IMR-90 (cell line): Measurements from ENCODE around the gene ATG7. TPM values are rescaled to one million over a fixed set of nuclear protein-coding genes. Genes with fewer than 3 reads are reported as not detected.
A peak's percentile ranks its signal among the peaks of the same experiment; 100 is the strongest.

Source experiments
- ATAC-seq: fragments of 200-7000 bp; cut with Tn5 transposase; 2 replicates; pipeline ENCODE4 v1.9.1; 2020; ENCODE audit warnings: low read depth, mild to moderate bottlenecking, moderate library complexity
- BruUV-seq: library from RNA; stranded (reverse); fragments of 400-500 nt; replicated peaks from 2 replicates; lab custom pipeline; 2021; lab: Mats Ljungman, UMichigan
- CTCF ChIA-PET: fragments of 300-600 bp; formaldehyde crosslinking; extraction: SDS; loops from one replicate; lab custom pipeline; 2021; ENCODE audit warnings: antibody characterized with exemption; lab: Yijun Ruan, JAX
- POLR2A ChIA-PET: fragments of 300-600 bp; sonication (Branson Sonifier 250); formaldehyde crosslinking; loops from one replicate; lab custom pipeline; 2022; ENCODE audit warnings: antibody characterized with exemption; ENCODE audit not compliant: unreplicated experiment; lab: Charles Lee
- DNase-seq: peaks from one replicate; pipeline ENCODE4 v3.0.0; 2013
- H2AFZ ChIP-seq: replicated peaks from 2 replicates; pipeline ENCODE3; 2013; ENCODE audit warnings: low read length, mild to moderate bottlenecking; ENCODE audit not compliant: poor library complexity
- H2AK5ac ChIP-seq: 2 replicates; pipeline ENCODE4 v1.6.1; 2013; ENCODE audit warnings: low read depth, low read length, inconsistent platforms
- H2AK9ac ChIP-seq: replicated peaks from 2 replicates; pipeline ENCODE3; 2013; ENCODE audit warnings: mild to moderate bottlenecking, low read depth, low read length, moderate library complexity; ENCODE audit not compliant: poor library complexity
- H2BK120ac ChIP-seq: 2 replicates; pipeline ENCODE4 v1.6.1; 2013; ENCODE audit warnings: low read depth, low read length, inconsistent platforms
- H2BK15ac ChIP-seq: 3 replicates; pipeline ENCODE4 v1.6.1; 2013; ENCODE audit warnings: low read depth, low read length, inconsistent platforms
- H2BK20ac ChIP-seq: 2 replicates; pipeline ENCODE4 v1.6.1; 2013; ENCODE audit warnings: low read depth, mild to moderate bottlenecking, inconsistent platforms, low read length, moderate library complexity
- H2BK5ac ChIP-seq: 2 replicates; pipeline ENCODE4 v1.6.1; 2013; ENCODE audit warnings: mild to moderate bottlenecking, low read depth, low read length, inconsistent platforms; ENCODE audit not compliant: poor library complexity, severe bottlenecking
- H3K14ac ChIP-seq: replicated peaks from 2 replicates; pipeline ENCODE4 v1.6.1; 2013; ENCODE audit warnings: low read depth, low read length, inconsistent platforms
- H3K18ac ChIP-seq: 2 replicates; pipeline ENCODE4 v1.6.1; 2013; ENCODE audit warnings: low read depth, low read length, control low read depth
- H3K23ac ChIP-seq: 2 replicates; pipeline ENCODE4 v1.6.1; 2013; ENCODE audit warnings: low read depth, low read length, inconsistent platforms
- H3K27ac ChIP-seq: 2 replicates; pipeline ENCODE4 v1.5.1; 2013; ENCODE audit warnings: mild to moderate bottlenecking, control low read depth, low read length; ENCODE audit not compliant: insufficient read depth
- H3K27me3 ChIP-seq: 2 replicates; pipeline ENCODE4 v1.6.1; 2013; ENCODE audit warnings: low read length; ENCODE audit not compliant: control insufficient read depth, insufficient read depth
- H3K36me3 ChIP-seq: 2 replicates; pipeline ENCODE4 v1.6.1; 2013; ENCODE audit warnings: low read length, mixed read lengths; ENCODE audit not compliant: control insufficient read depth, insufficient read depth
- H3K4ac ChIP-seq: 2 replicates; pipeline ENCODE4 v1.6.1; 2013; ENCODE audit warnings: low read depth, low read length, inconsistent platforms
- H3K4me1 ChIP-seq: 2 replicates; pipeline ENCODE4 v1.6.1; 2013; ENCODE audit warnings: low read length, mixed read lengths; ENCODE audit not compliant: control insufficient read depth, insufficient read depth
- H3K4me2 ChIP-seq: 2 replicates; pipeline ENCODE4 v1.6.1; 2013; ENCODE audit warnings: low read depth, mild to moderate bottlenecking, control low read depth, low read length, moderate library complexity
- H3K4me3 ChIP-seq: 2 replicates; pipeline ENCODE4 v1.5.1; 2013; ENCODE audit warnings: low read depth, mild to moderate bottlenecking, control low read depth, low read length, moderate library complexity; ENCODE audit not compliant: insufficient read depth
- H3K56ac ChIP-seq: 2 replicates; pipeline ENCODE4 v1.6.1; 2013; ENCODE audit warnings: low read length, inconsistent platforms; ENCODE audit not compliant: insufficient read depth; ENCODE audit errors: extremely low read depth
- H3K79me1 ChIP-seq, 2 experiments: 2 replicates each; pipeline ENCODE4 v1.6.1; 2013; ENCODE audit warnings: low read length in 2 of 2, inconsistent platforms in 1 of 2, low read depth in 1 of 2
- H3K9ac ChIP-seq: 2 replicates; pipeline ENCODE4 v1.6.1; 2013; ENCODE audit warnings: low read depth, low read length, control low read depth
- H3K9me1 ChIP-seq: 2 replicates; pipeline ENCODE4 v1.6.1; 2013; ENCODE audit warnings: low read length, inconsistent platforms; ENCODE audit not compliant: insufficient read depth
- H3K9me3 ChIP-seq: 2 replicates; pipeline ENCODE4 v1.6.1; 2013; ENCODE audit warnings: low read length; ENCODE audit not compliant: control insufficient read depth, insufficient read depth
- H4K20me1 ChIP-seq: 2 replicates; pipeline ENCODE4 v1.6.1; 2013; ENCODE audit warnings: low read length, inconsistent platforms; ENCODE audit not compliant: insufficient read depth
- H4K5ac ChIP-seq: 2 replicates; pipeline ENCODE4 v1.6.1; 2013; ENCODE audit warnings: mild to moderate bottlenecking, low read depth, low read length, control low read depth
- H4K8ac ChIP-seq, 2 experiments: 2 replicates each; pipeline ENCODE4 v1.6.1; 2013; ENCODE audit warnings: low read depth in 2 of 2, low read length in 2 of 2, control low read depth in 1 of 2, inconsistent platforms in 1 of 2
- H4K91ac ChIP-seq: 2 replicates; pipeline ENCODE4 v1.6.1; 2013; ENCODE audit warnings: low read depth, low read length, inconsistent platforms; ENCODE audit not compliant: insufficient read depth
- BHLHE40 ChIP-seq: fragments of 150-350 bp; IDR thresholded peaks from 2 replicates; pipeline ENCODE4 v1.6.1; 2016; ENCODE audit warnings: mild to moderate bottlenecking, low read depth, low read length
- CEBPB ChIP-seq: IDR thresholded peaks from 2 replicates; pipeline ENCODE4 v1.6.1; 2012; ENCODE audit warnings: low read depth, low read length, improper control_type of control experiment
- CHD1 ChIP-seq: IDR thresholded peaks from 2 replicates; pipeline ENCODE4 v1.6.1; 2012; ENCODE audit warnings: low read depth, low read length, improper control_type of control experiment
- CTCF ChIP-seq: conservative IDR thresholded peaks from 2 replicates; pipeline ENCODE4 v1.5.1; 2012; ENCODE audit warnings: mild to moderate bottlenecking, low read depth, low read length, improper control_type of control experiment
- FOS ChIP-seq: fragments of 150-350 bp; IDR thresholded peaks from 2 replicates; pipeline ENCODE4 v1.6.1; 2016; ENCODE audit warnings: low read depth, low read length
- MAFK ChIP-seq: IDR thresholded peaks from 2 replicates; pipeline ENCODE4 v1.6.1; 2012; ENCODE audit warnings: low read depth, low read length, improper control_type of control experiment
- MAZ ChIP-seq: IDR thresholded peaks from 2 replicates; pipeline ENCODE4 v1.6.1; 2012; ENCODE audit warnings: low read depth, mild to moderate bottlenecking, low read length, improper control_type of control experiment, moderate library complexity, borderline replicate concordance
- POLR2A ChIP-seq: IDR thresholded peaks from 2 replicates; pipeline ENCODE4 v1.6.1; 2012; ENCODE audit warnings: mild to moderate bottlenecking, low read depth, low read length
- RAD21 ChIP-seq: IDR thresholded peaks from 2 replicates; pipeline ENCODE4 v1.6.1; 2012; ENCODE audit warnings: low read length, improper control_type of control experiment
- RCOR1 ChIP-seq: IDR thresholded peaks from 2 replicates; pipeline ENCODE4 v1.6.1; 2012; ENCODE audit warnings: mild to moderate bottlenecking, low read length, improper control_type of control experiment; ENCODE audit not compliant: insufficient replicate concordance
- RFX5 ChIP-seq: IDR thresholded peaks from 2 replicates; pipeline ENCODE4 v1.8.0; 2012; ENCODE audit warnings: low read depth, mild to moderate bottlenecking, low read length, moderate library complexity
- SMC3 ChIP-seq: fragments of 150-350 bp; IDR thresholded peaks from 2 replicates; pipeline ENCODE4 v1.6.1; 2016; ENCODE audit warnings: low read depth, mild to moderate bottlenecking, antibody characterized with exemption, low read length, moderate library complexity
- USF2 ChIP-seq: fragments of 150-350 bp; IDR thresholded peaks from 2 replicates; pipeline ENCODE4 v1.6.1; 2017; ENCODE audit warnings: mild to moderate bottlenecking, antibody characterized with exemption, low read length, low read depth
- WGBS, 2 experiments: methylation state at CpG; one replicate each; pipeline versions ENCODE4 v1.1.5 to v1.1.7; 2013; ENCODE audit warnings: missing lambda C conversion rate in 2 of 2; ENCODE audit not compliant: insufficient read length in 1 of 2; ENCODE audit errors: extremely low coverage in 2 of 2; 5-methylcytosine and 5-hydroxymethylcytosine counted together
- dilution Hi-C: fragments of 300-500 bp; cut with HindIII; formaldehyde crosslinking; loops from one replicate; pipeline ENCODE4 v1.14.3; 2018; ENCODE audit warnings: low sequenced_read_pairs; ENCODE audit not compliant: unreplicated experiment
- in situ Hi-C: fragments of 300-500 bp; cut with MboI; formaldehyde crosslinking; loops from 3 replicates; pipeline ENCODE4 v1.14.3; 2019; ENCODE audit warnings: low sequenced_read_pairs, inconsistent platforms, mixed read lengths
- intact Hi-C: fragments of 100-400 bp; cut with micrococcal nuclease; formaldehyde crosslinking; loops from 2 replicates; pipeline ENCODE4 v1.10.0; 2022
- polyA plus RNA-seq, 3 experiments: library from polyadenylated mRNA; depleted of rRNA; stranded (reverse); fragments of >200 nt; gene quantifications; 2 replicates each; pipeline ENCODE4 v1.2.3, GENCODE V29; 2012; ENCODE audit warnings: low replicate concordance in 1 of 3
- total RNA-seq: library from RNA; depleted of rRNA; stranded (reverse); fragments of >200 nt; gene quantifications from 2 replicates; pipeline ENCODE4 v1.2.3, GENCODE V29; 2012

The ATG7 gene
- total and polyA plus RNA-seq, 2 of the 4 experiments (the other 2 are of a cell fraction), result 15.6 to 51.4 TPM

- no peaks in the 10 kb centered on the region for H3K4me1 ChIP-seq
- in situ Hi-C loops, result no loop called here
- H4K20me1 ChIP-seq, result no peaks in the 10 kb centered on the region
- no peak overlapping the region for H3K23ac ChIP-seq
- H3K36me3 ChIP-seq, result peaks cover 18% of the 10 kb centered on the region
- no peak overlapping the region for H2AK5ac ChIP-seq
- H2AK9ac ChIP-seq, result no peak overlapping the region
- no peak for TF ChIP-seq RAD21
- TF ChIP-seq MAZ, result no peak
- no peak for TF ChIP-seq MAFK
- no peak for TF ChIP-seq CTCF
- no peak for TF ChIP-seq CEBPB
- TF ChIP-seq BHLHE40, result no peak
- no peak for TF ChIP-seq USF2
- no peak for TF ChIP-seq SMC3
- no peak for TF ChIP-seq POLR2A
- no peak for TF ChIP-seq RCOR1
- TF ChIP-seq RFX5, result no peak
- no peak for TF ChIP-seq CHD1
- no peak for TF ChIP-seq FOS
- no peak overlapping the region for H4K91ac ChIP-seq
- no peaks in the 10 kb centered on the region for H3K9me3 ChIP-seq
- intact Hi-C loops, result loop anchor here (2.0 kb wide), 1 partner anchor 13 kb away; no protein-coding TSS in a partner anchor
- no peak overlapping the region for H2BK120ac ChIP-seq
- no CpG with 5 or more reads among the region's 3 CpGs for WGBS, 2 experiments
- H3K4ac ChIP-seq, result no peak overlapping the region
- H4K8ac ChIP-seq, result no peak overlapping the region
- H2BK20ac ChIP-seq, result no peak overlapping the region
- no peak overlapping the region for H3K9ac ChIP-seq
- no peak overlapping the region for H4K5ac ChIP-seq
- no peak overlapping the region for H3K4me2 ChIP-seq
- dilution Hi-C loops, result no loop called here
- H3K14ac ChIP-seq, result no peak overlapping the region
- H3K18ac ChIP-seq, result no peak overlapping the region
- H3K27me3 ChIP-seq, result no peaks in the 10 kb centered on the region
- H2BK5ac ChIP-seq, result no peak overlapping the region
- no peak overlapping the region for H3K4me3 ChIP-seq
- no peak overlapping the region for H2BK15ac ChIP-seq
- H3K27ac ChIP-seq, result no peak overlapping the region
- no peaks in the 10 kb centered on the region; a peak in 2 of 4 replicates for H3K79me1 ChIP-seq
- no TSS peak for BruUV-seq
- H3K9me1 ChIP-seq, result peaks cover 9% of the 10 kb centered on the region; the same call in 1 of the 2 replicates
- POLR2A ChIA-PET, result interaction anchor here (0.6 kb wide), 1 partner anchor 85 kb away, joined by 3 read pairs; no protein-coding TSS in a partner anchor
- DNase-seq (peak; percentile 44), ATAC-seq (peak; percentile 29; the same call in 1 of the 2 replicates)
- CTCF ChIA-PET, result interaction anchor here (0.5 to 1.4 kb wide), 2 partner anchors 12 to 33 kb away, joined by 3 to 6 read pairs; no protein-coding TSS in a partner anchor
- no peak overlapping the region for H3K56ac ChIP-seq
- no peak overlapping the region for H2AFZ ChIP-seq
Measured at GRCh38 chr3:11323813-11324212, 51.6 kb downstream of the ATG7 start.
